CD4-positive, alpha-beta T cell (primary cell): ENCODE data around the gene ZNF385B. TPM values are rescaled to one million over a fixed set of nuclear protein-coding genes. Genes with fewer than 3 reads are reported as not detected.

Experiments used
- ATAC-seq: fragments of 200-7000 bp; cut with Tn5 transposase; one replicate; pipeline ENCODE4 v1.10.0; 2022; ENCODE audit warnings: mild to moderate bottlenecking; ENCODE audit not compliant: poor library complexity
- CTCF ChIA-PET: fragments of 350-600 bp; sonication (Branson Sonifier 250); formaldehyde crosslinking; loops from one replicate; lab custom pipeline; 2021; ENCODE audit warnings: antibody characterized with exemption, inconsistent platforms; lab: Charles Lee
- POLR2A ChIA-PET: fragments of 350-600 bp; sonication (Branson Sonifier 250); formaldehyde crosslinking; loops from one replicate; lab custom pipeline; 2021; ENCODE audit warnings: antibody characterized with exemption, inconsistent platforms; lab: Charles Lee
- DNase-seq, 14 experiments: peaks; one replicate each; pipeline ENCODE4 v3.0.0-alpha.2; 2013 to 2020; ENCODE audit warnings: mixed read lengths in 2 of 14
- H3K27ac ChIP-seq, 2 donors: one replicate each; pipeline versions ENCODE4 v1.5.1 to v1.7.0; 2013; ENCODE audit warnings: low read length in 2 of 2, low read depth in 1 of 2, mild to moderate bottlenecking in 1 of 2
- H3K27me3 ChIP-seq, 2 experiments: 1 replicate in 1 of 2; 2 replicates in 1 of 2; pipeline versions ENCODE4 v1.6.1 to v1.7.0; 2013; ENCODE audit warnings: low read length in 2 of 2, control low read depth in 1 of 2, mild to moderate bottlenecking in 1 of 2, moderate library complexity in 1 of 2; ENCODE audit not compliant: insufficient read depth in 2 of 2, control insufficient read depth in 1 of 2
- H3K36me3 ChIP-seq: one replicate; pipeline ENCODE4 v1.6.1; 2013; ENCODE audit warnings: low read length, control low read depth; ENCODE audit not compliant: insufficient read depth
- H3K4me1 ChIP-seq: one replicate; pipeline ENCODE4 v1.6.1; 2013; ENCODE audit warnings: low read length, control low read depth; ENCODE audit not compliant: insufficient read depth
- H3K4me3 ChIP-seq: one replicate; pipeline ENCODE4 v1.5.1; 2013; ENCODE audit warnings: mild to moderate bottlenecking, low read length, moderate library complexity
- H3K9me3 ChIP-seq, 2 experiments: 1 replicate in 1 of 2; 2 replicates in 1 of 2; pipeline versions ENCODE4 v1.6.1 to v1.7.0; 2013; ENCODE audit warnings: low read length in 2 of 2, mild to moderate bottlenecking in 2 of 2, control low read depth in 1 of 2, moderate library complexity in 1 of 2; ENCODE audit not compliant: control insufficient read depth in 1 of 2, insufficient read depth in 1 of 2
- H3K27ac Mint-ChIP-seq: one replicate; pipeline ENCODE4 v1.8.0; 2020; ENCODE audit warnings: mixed read lengths
- H3K27me3 Mint-ChIP-seq: one replicate; pipeline ENCODE4 v1.8.0; 2021; ENCODE audit warnings: mixed read lengths
- H3K36me3 Mint-ChIP-seq: one replicate; pipeline ENCODE4 v1.8.0; 2021; ENCODE audit warnings: low read depth, mixed read lengths
- H3K4me1 Mint-ChIP-seq: one replicate; pipeline ENCODE4 v1.8.0; 2021; ENCODE audit warnings: low read depth, mixed read lengths
- H3K4me3 Mint-ChIP-seq: one replicate; pipeline ENCODE4 v1.8.0; 2020; ENCODE audit warnings: mild to moderate bottlenecking, mixed read lengths
- H3K9me3 Mint-ChIP-seq: one replicate; pipeline ENCODE4 v1.8.0; 2020; ENCODE audit warnings: mixed read lengths
- intact Hi-C, 2 experiments: fragments of 100-400 bp; cut with DNase I in 1 of 2; cut with micrococcal nuclease in 1 of 2; formaldehyde crosslinking; loops; one replicate each; pipeline versions ENCODE4 v1.15.1 to v1.9.0; 2023 to 2025; cut with DNase I, micrococcal nuclease
- total RNA-seq, 174 experiments: library from RNA in 2 of 174; stranded (reverse) in 2 of 174; gene quantifications; one replicate each; pipeline ENCODE4 v1.2.3 and lab custom pipeline; 2021 to 2026
- TF ChIP-seq, protein P1 (sequence below): fragments of 200-600 bp; IDR thresholded peaks from one replicate; pipeline ENCODE4 v1.8.0; 2022; ENCODE audit warnings: antibody characterized with exemption, mild to moderate bottlenecking

ZNF385B gene
- total RNA-seq, 2 experiments from 2014 or later: not detected

GRCh38 chr2:179581605-179582004 is 279.8 kb downstream of the ZNF385B start:
- DNase-seq: no peak
- Histone ChIP-seq H3K9me3 (no peaks in the 10 kb centered on the region), H3K4me3 (no peak overlapping the region), H3K36me3 (no peaks in the 10 kb centered on the region), H3K27me3 (no peaks in the 10 kb centered on the region), H3K4me1 (no peaks in the 10 kb centered on the region), H3K27ac (no peak overlapping the region)
- no peak for ATAC-seq
- Mint-ChIP-seq H3K4me3 (no peak overlapping the region), H3K9me3 (no peaks in the 10 kb centered on the region), H3K36me3 (no peaks in the 10 kb centered on the region), H3K4me1 (no peaks in the 10 kb centered on the region), H3K27me3 (no peaks in the 10 kb centered on the region), H3K27ac (no peak overlapping the region)
- intact Hi-C loops: no loop called here
- POLR2A ChIA-PET: no interaction called here
- CTCF ChIA-PET: no interaction called here
- TF ChIP-seq, protein P1, sequence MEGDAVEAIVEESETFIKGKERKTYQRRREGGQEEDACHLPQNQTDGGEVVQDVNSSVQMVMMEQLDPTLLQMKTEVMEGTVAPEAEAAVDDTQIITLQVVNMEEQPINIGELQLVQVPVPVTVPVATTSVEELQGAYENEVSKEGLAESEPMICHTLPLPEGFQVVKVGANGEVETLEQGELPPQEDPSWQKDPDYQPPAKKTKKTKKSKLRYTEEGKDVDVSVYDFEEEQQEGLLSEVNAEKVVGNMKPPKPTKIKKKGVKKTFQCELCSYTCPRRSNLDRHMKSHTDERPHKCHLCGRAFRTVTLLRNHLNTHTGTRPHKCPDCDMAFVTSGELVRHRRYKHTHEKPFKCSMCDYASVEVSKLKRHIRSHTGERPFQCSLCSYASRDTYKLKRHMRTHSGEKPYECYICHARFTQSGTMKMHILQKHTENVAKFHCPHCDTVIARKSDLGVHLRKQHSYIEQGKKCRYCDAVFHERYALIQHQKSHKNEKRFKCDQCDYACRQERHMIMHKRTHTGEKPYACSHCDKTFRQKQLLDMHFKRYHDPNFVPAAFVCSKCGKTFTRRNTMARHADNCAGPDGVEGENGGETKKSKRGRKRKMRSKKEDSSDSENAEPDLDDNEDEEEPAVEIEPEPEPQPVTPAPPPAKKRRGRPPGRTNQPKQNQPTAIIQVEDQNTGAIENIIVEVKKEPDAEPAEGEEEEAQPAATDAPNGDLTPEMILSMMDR: no peak

- ATAC-seq (no peak), DNase-seq (no peak)
- no peak overlapping the region for H3K4me3 ChIP-seq
- ChIA-PET CTCF (interaction anchor here (0.6 kb wide), 1 partner anchor 106 kb away, joined by 4 read pairs; no protein-coding TSS in a partner anchor), POLR2A (no interaction called here)
- no peaks in the 10 kb centered on the region for H3K27me3 Mint-ChIP-seq
- no peaks in the 10 kb centered on the region for H3K9me3 Mint-ChIP-seq
- no peaks in the 10 kb centered on the region for H3K36me3 Mint-ChIP-seq
- no peaks in the 10 kb centered on the region for H3K27me3 ChIP-seq
- H3K4me1 ChIP-seq: no peaks in the 10 kb centered on the region
- H3K4me1 Mint-ChIP-seq: no peaks in the 10 kb centered on the region
- H3K9me3 ChIP-seq: no peaks in the 10 kb centered on the region
- H3K27ac ChIP-seq: no peak overlapping the region
- no peak overlapping the region for H3K27ac Mint-ChIP-seq
- H3K4me3 Mint-ChIP-seq: no peak overlapping the region
- intact Hi-C loops: no loop called here
- no peaks in the 10 kb centered on the region for H3K36me3 ChIP-seq
- TF ChIP-seq, protein P1: no peak
Observed at GRCh38 chr2:179580378-179581146, 280.9 kb downstream of the ZNF385B start.

GRCh38 chr2:179579800-179580199 is 281.6 kb downstream of the ZNF385B start:
- Histone ChIP-seq H3K4me1 (no peaks in the 10 kb centered on the region), H3K9me3 (no peaks in the 10 kb centered on the region), H3K4me3 (no peak overlapping the region), H3K27ac (no peak overlapping the region), H3K27me3 (no peaks in the 10 kb centered on the region), H3K36me3 (no peaks in the 10 kb centered on the region)
- ChIA-PET CTCF (no interaction called here), POLR2A (no interaction called here)
- no peaks in the 10 kb centered on the region for H3K36me3 Mint-ChIP-seq
- DNase-seq: no peak
- no peak overlapping the region for H3K4me3 Mint-ChIP-seq
- no peaks in the 10 kb centered on the region for H3K9me3 Mint-ChIP-seq
- no peak overlapping the region for H3K27ac Mint-ChIP-seq
- TF ChIP-seq, protein P1: no peak
- no peaks in the 10 kb centered on the region for H3K27me3 Mint-ChIP-seq
- no peak for ATAC-seq
- intact Hi-C loops: no loop called here
- no peaks in the 10 kb centered on the region for H3K4me1 Mint-ChIP-seq
